Vagina (tissue), 2 donors: ENCODE data around the gene DOCK1.

Experiments
- POLR2A ChIP-seq, 2 donors: fragments of 450-650 bp; IDR thresholded peaks; one replicate each; pipeline ENCODE4 v1.6.1; 2017; ENCODE audit warnings: antibody characterized with exemption in 2 of 2, mild to moderate bottlenecking in 2 of 2, moderate library complexity in 2 of 2
- POLR2AphosphoS5 ChIP-seq, 2 donors: sonication (generic); formaldehyde crosslinking; IDR thresholded peaks; one replicate each; pipeline ENCODE4 v1.9.0; 2017; ENCODE audit warnings: antibody characterized with exemption in 2 of 2, mild to moderate bottlenecking in 2 of 2, low read depth in 1 of 2; ENCODE audit not compliant: insufficient read depth in 1 of 2
- TF ChIP-seq, protein P1 (sequence below), 3 experiments: fragments of 450-650 bp in 2 of 3; fragments of 200-600 bp in 1 of 3; sonication (generic) in 1 of 3; IDR thresholded peaks; one replicate each; pipeline ENCODE4 v1.5.1; 2017 to 2019; ENCODE audit warnings: antibody characterized with exemption in 3 of 3, mild to moderate bottlenecking in 2 of 3, moderate library complexity in 2 of 3

DNA sequence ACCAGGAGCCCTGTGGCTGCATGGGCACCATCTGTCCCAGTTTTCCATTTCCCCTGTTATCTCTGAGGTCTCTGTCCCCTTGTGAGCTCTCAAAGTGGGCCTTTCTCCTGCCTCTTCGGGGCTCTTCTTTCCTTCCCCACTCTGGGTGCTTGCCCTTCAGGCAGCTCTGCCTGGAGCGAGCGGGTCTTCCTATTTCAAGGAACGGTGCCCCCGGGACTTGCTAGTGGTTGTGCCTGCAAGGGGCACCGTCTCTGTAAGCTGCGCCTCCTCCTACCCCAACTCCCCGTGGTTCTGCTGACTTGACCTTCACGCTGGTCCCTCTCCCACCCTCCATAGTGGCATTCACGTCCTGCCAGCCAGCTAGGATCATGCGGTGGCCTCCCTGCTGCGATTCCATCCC lies 110.1 kb downstream of the DOCK1 start:
- TF ChIP-seq, protein P1, sequence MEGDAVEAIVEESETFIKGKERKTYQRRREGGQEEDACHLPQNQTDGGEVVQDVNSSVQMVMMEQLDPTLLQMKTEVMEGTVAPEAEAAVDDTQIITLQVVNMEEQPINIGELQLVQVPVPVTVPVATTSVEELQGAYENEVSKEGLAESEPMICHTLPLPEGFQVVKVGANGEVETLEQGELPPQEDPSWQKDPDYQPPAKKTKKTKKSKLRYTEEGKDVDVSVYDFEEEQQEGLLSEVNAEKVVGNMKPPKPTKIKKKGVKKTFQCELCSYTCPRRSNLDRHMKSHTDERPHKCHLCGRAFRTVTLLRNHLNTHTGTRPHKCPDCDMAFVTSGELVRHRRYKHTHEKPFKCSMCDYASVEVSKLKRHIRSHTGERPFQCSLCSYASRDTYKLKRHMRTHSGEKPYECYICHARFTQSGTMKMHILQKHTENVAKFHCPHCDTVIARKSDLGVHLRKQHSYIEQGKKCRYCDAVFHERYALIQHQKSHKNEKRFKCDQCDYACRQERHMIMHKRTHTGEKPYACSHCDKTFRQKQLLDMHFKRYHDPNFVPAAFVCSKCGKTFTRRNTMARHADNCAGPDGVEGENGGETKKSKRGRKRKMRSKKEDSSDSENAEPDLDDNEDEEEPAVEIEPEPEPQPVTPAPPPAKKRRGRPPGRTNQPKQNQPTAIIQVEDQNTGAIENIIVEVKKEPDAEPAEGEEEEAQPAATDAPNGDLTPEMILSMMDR (IDR thresholded peaks at IDR 0.05) = no peak
- TF ChIP-seq POLR2A (IDR thresholded peaks at IDR 0.05) = no peak
- TF ChIP-seq POLR2AphosphoS5 (IDR thresholded peaks at IDR 0.05; ENCODE audit: insufficient read depth in 1 of 2, low read depth in 1 of 2) = no peak
